CD1c-positive myeloid dendritic cell (primary cell): ENCODE data around the gene CHGA.

ENCODE experiments used
- DNase-seq: peaks from one replicate; pipeline ENCODE4 v3.0.0-alpha.2; 2016; ENCODE audit errors: extremely low spot score

The CHGA gene

GRCh38 chr14:92978229-92979021 lies 55.5 kb downstream of the CHGA start:
- DNase-seq, result peak; percentile 61

DNA sequence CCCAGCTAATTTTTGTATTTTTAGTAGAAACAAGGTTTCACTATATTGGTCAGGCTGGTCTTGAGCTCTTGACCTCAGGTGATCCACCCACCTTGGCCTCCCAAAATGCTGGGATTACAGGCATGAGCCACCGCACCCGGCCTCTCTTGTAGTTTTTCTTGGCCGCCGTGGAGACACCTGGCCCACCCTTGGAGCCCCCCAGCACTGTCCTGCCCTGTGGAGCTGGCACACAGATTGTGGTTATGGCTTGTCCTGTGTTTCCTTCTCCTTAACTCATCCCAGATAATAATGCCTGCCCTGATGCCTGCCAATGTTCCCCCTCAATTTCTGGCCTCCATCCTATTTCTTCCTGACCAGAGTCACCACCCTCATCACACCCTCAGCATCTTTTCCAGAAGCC lies 57.9 kb downstream of the CHGA start:
- no peak for DNase-seq

DNA sequence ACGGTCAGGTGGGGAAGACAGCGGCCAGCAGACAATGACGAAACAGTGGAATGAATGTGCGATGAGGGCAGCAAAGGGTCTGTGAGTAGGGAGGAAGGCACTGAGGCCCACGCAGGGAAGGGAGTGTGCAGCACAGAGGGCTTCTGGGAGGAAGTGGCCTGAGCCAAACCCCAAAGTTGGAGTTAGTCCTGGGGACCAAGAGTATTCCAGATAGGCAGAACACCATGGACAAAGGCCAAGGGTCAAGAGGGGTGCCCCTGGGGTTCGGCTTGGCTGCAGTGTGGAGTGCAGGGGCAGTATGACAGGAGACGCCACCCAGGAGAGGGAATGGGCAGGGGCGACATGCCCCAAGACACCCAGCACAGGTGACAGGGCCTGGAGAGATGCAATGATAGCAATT lies 58.8 kb downstream of the CHGA start:
- no peak for DNase-seq

- no peak for DNase-seq
Measured at GRCh38 chr14:92982956-92983355, 60.0 kb downstream of the CHGA start.

GRCh38 chr14:92984082-92984788 lies 61.3 kb downstream of the CHGA start:
- no peak for DNase-seq
